T-helper 1 cell treated with Interleukin-12 subunit alpha and Interleukin-12 subunit beta and Interleukin-4 antibody, amounts not matched to agents 30 ng/mL and 1 ng/mL, for 36 hours (primary cell): ENCODE results near the gene CREB3L1. TPM values are rescaled to one million over a fixed set of nuclear protein-coding genes. Genes with fewer than 3 reads are reported as not detected.

Experiments used
- intact Hi-C: fragments of 100-400 bp; cut with micrococcal nuclease; formaldehyde crosslinking; loops from one replicate; pipeline ENCODE4 v1.15.1; 2024
- total RNA-seq: library from RNA; stranded (reverse); gene quantifications from 2 replicates; pipeline ENCODE4 v1.2.3, GENCODE V29; 2022

CREB3L1 gene, protein sequence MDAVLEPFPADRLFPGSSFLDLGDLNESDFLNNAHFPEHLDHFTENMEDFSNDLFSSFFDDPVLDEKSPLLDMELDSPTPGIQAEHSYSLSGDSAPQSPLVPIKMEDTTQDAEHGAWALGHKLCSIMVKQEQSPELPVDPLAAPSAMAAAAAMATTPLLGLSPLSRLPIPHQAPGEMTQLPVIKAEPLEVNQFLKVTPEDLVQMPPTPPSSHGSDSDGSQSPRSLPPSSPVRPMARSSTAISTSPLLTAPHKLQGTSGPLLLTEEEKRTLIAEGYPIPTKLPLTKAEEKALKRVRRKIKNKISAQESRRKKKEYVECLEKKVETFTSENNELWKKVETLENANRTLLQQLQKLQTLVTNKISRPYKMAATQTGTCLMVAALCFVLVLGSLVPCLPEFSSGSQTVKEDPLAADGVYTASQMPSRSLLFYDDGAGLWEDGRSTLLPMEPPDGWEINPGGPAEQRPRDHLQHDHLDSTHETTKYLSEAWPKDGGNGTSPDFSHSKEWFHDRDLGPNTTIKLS
- total RNA-seq = not detected in 2 replicates

DNA sequence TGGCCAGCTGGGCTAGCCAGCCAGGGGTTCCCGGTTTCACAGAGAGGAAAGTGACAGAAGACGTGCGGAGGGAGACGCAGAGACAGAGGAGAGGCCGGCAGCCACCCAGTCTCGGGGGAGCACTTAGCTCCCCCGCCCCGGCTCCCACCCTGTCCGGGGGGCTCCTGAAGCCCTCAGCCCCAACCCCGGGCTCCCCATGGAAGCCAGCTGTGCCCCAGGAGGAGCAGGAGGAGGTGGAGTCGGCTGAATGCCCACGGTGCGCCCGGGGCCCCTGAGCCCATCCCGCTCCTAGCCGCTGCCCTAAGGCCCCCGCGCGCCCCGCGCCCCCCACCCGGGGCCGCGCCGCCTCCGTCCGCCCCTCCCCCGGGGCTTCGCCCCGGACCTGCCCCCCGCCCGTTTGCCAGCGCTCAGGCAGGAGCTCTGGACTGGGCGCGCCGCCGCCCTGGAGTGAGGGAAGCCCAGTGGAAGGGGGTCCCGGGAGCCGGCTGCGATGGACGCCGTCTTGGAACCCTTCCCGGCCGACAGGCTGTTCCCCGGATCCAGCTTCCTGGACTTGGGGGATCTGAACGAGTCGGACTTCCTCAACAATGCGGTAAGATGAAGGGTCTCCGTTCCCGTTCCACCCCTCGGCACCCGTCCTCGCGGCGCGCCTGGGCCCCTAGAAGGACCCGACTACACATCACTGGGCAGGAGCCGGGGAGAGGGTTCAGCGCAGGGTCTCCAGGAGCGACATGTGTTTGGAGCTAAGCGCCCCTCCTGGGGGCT is at the start of gene CREB3L1:
Gene CREB3L1 (plus strand): TSS at position 41 of the 765 bp plus-strand sequence. CDS start 450 bp downstream, at position 491.
- intact Hi-C loops = loop anchor here (5.0 kb wide), 1 partner anchor 804 kb away; no protein-coding TSS in a partner anchor

DNA sequence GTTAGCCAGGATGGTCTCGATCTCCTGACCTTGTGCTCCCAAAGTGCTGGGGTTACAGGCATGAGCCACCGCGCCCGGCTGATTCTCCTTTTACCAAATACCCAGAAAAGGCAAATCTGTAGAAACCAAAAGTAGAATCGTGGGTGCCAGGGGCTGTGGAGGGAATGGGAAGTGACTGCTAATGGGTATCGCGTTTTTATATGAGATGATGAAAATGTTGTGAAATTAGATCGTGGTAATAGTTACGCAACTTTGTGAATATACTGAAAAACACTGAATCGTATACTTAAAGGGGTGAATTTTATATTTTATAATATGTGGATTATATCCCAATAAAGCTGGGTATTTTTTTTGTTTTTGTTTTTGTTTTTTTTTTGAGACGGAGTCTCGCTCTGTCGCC is 48.2 kb upstream of the CREB3L1 start:
- intact Hi-C loops = no loop called here

DNA sequence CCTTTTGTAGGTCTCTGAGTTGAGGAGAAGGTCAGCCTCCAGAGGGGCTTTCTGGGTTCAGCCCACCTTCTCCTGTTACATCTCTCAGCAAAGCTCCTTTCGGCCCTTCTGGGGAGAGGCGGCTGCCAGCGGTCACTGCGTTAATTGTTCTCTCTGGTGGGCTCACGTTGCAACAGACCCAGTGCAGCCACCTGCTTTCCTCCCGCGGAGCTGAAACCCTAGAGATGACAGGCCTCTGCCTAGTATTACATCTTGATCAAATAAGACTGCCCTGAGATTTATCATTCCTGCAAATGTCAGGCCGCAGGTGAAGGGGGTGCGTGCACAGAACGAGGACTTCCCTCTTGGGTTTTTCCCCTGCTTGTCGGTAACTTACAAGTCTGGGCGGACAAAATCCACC is 43.2 kb upstream of the CREB3L1 start:
- intact Hi-C loops = no loop called here

DNA sequence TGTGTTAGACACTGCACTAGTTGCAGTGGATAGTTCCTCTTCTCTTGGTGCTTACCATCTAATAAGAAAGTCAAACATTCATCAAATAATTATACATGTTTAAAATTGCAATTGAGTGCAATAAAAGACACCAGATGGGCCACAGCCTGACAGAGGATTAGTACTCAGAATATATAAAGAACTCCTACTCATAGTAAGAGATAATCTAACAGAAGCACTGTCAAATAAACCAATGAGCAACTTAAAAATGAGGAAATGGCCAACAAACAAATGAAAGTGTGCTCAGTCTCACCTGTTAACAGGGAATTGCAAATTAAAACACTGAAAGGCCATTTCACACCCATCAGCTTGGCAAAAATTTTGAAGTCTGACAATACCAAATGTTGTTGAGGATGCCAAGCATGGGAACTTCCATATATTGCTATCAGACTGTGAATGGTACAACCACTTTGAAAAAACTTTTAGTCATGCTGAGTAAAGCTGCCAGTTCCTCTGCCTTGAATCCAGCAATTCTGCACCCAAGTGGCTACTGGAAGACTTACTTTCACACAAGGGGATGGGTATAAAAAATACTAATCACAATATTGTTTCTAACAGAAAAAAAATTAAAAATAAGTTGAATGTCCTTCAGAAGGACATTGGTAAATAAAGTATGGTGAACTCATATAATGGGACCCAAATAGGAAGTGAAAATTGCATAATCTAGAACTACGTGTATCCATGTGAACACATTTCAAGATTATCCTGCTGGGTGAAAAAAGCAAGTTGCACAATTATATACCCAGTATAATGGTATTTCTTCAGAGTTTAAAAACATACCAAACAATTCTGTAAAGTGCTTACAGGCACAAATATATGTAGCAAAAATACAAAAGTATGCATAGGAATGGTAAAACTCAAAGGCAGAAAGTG is 41.4 kb upstream of the CREB3L1 start:
- intact Hi-C loops = loop anchor here (2.0 to 5.0 kb wide), 4 partner anchors 319 to 466 kb away; partner anchors contain the start of genes ARHGAP1, CRY2, PEX16 and ZNF408

DNA sequence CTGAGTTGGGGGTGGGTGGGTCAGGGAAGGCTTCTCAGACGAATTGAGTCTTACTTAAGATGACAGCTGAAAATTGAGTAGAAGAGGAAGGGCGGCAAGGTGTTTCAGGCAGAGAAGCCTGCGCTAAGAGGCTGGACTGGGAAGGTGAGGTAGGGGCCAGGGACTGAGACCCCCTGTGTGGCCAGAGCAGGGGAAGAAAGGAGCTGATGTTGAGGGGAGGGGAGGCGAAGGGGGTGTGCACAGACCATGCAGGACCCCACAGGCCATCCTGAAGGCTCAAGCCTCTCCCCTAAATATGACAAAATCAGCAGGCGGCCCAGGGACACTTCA is 40.6 kb upstream of the CREB3L1 start:
- intact Hi-C loops = loop anchor here (1.0 to 5.0 kb wide), 6 partner anchors 110 to 465 kb away; partner anchors contain the start of genes ARHGAP1, CRY2, DGKZ and PEX16

DNA sequence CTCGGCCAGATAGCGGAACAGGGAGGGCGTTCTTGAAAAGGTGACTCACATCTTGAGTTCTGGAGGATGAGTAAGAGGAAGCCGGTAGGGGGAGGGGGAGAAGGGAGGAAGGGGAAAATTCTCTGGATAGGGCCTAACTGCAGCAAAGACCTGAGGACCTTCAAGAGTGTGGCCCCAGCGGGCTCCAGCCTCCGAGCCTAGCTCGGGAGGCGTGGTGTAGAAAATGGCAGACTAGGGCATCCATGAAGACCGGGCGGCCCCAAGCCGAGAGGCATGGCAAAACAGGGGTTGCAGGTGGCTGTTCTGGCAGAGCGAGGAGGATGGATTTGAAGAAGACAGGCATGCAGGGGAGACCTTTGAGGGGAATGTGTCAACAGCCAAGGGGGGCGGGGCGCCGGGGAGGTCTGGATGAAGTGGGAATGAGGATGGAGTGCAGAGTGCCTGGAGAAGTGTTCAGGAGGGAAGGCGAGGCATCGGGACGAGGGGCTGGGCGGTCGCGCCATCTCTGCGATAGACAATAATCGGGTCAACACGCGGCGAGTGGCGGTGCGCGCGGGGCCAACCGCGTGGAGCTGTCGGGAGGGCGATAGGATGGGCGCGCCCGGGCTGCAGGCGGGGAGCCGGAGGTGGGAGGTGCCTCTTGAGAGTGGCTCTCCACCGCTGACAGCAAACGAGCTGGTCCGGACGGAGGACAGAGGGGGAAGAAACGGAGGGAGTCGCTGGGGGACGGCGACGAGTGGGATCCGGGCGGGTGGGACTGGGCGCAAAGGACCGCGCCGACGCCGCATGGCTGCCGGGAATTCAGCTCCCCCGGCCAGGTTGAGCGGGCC is 40.0 kb upstream of the CREB3L1 start:
- intact Hi-C loops = loop anchor here (1.0 to 5.0 kb wide), 9 partner anchors 110 to 465 kb away; partner anchors contain the start of genes ARHGAP1, ATG13, CRY2 and DGKZ

DNA sequence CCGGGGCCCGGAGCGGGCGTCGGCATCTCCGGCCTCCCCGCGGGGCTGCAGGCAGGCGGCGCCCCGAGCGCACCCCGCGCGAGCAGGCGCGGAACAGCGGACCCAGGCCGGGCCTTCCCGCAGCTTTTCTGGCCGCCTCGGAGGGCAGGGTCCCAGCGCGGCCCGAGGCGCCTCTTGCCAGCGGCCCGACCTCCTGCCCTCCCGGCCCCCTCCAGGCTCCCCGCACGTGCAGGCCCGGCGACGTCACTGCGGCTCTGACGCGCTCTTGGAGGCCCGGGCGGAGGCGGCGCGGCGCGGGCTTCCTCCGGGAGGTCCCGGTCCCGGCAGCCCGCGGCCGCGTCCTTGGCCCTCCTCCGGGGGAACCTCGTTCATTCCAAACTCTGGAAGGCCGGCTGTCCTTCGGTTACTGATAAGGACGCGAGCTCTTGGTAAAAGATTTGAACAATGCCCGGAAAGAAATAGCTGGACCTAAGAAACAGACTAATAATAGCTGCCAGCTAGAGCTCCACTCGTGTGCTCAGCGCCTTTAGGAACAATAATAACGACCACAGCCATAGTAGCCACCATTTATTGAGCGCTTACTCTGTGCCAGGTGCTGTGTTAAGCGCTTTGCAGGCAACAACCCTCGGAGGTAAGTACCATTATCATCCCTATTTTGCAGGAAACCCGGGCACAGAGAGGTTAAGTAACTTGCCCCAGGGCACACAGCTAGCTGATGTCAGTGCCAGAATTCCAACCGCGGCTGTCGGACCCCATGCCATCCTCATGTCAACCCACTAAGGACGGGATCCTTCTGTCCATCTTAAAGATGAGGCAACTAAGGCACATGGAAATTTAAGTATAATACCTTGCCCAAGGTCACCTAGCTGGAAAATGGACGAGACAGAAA is 39.1 kb upstream of the CREB3L1 start:
- intact Hi-C loops = loop anchor here (2.0 to 5.0 kb wide), 6 partner anchors 274 to 464 kb away; partner anchors contain the start of genes ARHGAP1, ATG13, HARBI1 and PEX16

DNA sequence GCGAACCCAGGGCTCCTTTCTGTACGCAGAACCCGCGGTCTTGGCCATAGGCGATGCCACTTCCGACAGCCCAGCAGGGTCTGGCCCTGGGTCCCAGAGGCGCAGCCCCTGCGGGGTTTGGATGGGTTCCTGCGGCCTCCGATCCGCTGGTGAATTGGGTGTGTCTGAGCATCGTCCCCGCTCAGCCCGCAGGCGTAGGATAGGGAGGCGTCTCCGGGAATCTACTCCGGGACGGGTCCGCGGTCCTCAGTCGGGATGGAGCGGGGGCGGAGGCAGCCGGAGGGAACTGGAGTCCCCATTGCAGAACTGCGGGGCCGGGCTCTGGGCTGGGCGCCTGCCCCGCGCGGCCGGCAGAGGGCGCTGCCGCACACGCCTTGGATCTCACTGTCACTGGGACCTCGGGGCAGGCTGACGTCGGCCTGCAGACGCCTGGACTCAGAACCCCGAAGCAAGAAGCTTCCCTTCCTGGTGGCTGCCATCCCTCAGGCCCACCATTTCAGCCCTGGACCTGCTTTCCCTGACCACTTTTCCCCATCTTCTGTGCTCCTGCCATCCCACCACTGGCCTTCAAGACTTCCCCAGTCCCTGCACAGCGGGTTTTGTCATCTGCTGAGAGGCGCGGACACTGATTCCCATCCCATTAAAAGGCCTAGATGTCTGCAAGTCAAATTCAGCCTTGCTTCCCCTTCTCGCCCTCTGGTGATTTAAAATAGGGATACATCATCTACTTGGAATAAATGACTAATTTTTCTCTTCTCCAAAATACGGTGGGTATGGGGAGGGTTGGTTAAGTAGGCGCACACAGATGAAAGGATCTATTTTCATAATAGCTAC is 38.3 kb upstream of the CREB3L1 start:
- intact Hi-C loops = loop anchor here (1.0 to 5.0 kb wide), 11 partner anchors 56 to 463 kb away; partner anchors contain the start of genes ARHGAP1, ATG13, HARBI1 and PEX16

DNA sequence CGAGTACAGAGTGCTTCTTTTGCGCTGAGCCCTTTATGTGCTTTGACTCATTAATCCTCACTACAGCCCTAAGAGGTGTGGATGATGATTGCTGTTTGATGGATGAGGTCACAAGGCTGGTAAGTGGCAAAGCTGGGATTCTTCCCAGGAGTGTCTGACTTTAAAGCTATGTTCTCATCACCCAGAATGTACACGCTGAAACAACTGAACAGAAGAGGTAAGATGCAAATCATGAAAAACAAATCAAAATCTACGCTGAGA is 37.7 kb upstream of the CREB3L1 start:
- intact Hi-C loops = loop anchor here (1.0 to 10.0 kb wide), 13 partner anchors 56 to 605 kb away; partner anchors contain the start of genes AMBRA1, ARHGAP1, ATG13 and CKAP5

DNA sequence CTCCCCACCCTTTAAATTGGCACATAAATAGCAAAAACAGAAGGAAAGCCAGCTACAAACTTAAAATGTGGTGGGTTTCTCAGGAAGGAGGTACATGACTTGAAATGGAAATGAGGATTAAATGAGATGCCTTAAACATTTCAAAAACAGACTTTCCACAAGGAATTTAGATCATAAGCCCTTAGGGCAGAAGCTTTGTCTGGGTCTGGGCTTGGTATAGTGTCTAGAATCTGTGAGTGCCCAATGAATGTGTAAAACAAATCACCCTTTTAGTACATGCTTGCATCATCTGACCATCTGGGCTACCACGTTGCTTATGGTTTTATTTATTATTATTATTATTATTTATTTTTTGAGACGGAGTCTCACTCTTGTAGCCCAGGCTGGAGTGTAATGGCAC is 37.1 kb upstream of the CREB3L1 start:
- intact Hi-C loops = loop anchor here (10.0 kb wide), 2 partner anchors 354 to 604 kb away; partner anchors contain the start of genes AMBRA1 and CKAP5

DNA sequence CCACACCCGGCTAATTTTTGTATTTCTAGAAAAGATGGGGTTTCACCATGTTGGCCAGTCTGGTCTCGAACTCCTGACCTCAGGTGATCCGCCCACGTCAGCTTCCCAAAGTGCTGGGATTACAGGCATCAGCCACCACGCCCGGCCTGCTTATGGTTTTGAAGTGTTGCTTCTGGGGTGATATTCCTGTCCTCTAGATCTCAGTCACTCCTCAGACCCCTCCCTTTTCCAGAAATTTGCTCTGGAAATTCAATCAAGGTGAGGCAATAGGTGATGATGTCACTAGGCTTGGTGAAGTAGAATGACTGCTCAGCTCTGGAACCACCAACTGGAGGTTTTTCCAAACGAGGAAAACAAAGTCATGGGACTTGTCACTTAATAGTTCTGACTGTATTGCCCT is 36.6 kb upstream of the CREB3L1 start:
- intact Hi-C loops = loop anchor here (10.0 kb wide), 2 partner anchors 354 to 604 kb away; partner anchors contain the start of genes AMBRA1 and CKAP5

DNA sequence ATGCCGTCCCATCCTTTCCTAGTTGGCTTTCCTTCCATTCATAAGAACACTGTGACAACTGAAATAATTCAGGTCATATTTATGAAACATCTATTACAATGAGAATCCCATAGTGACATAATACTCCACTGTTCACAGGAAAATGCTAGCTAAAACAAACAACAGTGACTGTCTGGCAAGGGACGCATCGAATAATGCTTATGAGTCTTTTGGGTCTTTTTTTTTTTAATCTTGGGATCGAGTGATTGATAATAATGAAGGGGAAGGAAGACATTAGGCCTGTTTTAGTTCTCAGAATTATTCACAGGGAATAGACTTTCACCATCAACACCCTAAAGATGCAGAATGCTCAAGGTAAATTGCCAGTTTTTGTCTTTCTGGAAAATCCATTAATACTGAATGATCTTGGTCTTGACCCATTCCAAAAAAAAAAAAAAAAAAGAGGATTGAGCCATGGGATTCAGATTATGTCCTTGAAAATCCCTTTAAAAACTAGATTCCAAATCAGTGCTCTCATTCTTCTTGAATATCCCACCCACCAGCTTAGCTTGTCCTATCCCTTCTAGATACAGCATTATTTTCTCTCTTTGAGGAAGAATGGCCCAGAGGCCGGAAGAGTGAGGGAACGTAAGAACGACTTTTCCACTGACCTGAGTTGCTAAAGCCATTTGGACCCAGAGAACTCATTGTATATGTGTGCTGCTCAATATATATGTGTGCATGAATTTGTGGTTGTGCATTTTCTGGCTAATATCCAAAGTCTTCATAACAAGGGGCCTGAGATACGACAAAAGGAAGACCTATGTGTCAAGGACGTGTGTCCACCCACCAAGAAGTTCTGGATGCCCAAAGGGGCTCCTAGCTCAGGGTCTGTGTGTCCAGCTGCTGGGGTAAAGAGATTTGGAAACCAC is 35.2 kb upstream of the CREB3L1 start:
- intact Hi-C loops = loop anchor here (10.0 kb wide), 2 partner anchors 353 to 603 kb away; partner anchors contain the start of genes AMBRA1 and CKAP5

DNA sequence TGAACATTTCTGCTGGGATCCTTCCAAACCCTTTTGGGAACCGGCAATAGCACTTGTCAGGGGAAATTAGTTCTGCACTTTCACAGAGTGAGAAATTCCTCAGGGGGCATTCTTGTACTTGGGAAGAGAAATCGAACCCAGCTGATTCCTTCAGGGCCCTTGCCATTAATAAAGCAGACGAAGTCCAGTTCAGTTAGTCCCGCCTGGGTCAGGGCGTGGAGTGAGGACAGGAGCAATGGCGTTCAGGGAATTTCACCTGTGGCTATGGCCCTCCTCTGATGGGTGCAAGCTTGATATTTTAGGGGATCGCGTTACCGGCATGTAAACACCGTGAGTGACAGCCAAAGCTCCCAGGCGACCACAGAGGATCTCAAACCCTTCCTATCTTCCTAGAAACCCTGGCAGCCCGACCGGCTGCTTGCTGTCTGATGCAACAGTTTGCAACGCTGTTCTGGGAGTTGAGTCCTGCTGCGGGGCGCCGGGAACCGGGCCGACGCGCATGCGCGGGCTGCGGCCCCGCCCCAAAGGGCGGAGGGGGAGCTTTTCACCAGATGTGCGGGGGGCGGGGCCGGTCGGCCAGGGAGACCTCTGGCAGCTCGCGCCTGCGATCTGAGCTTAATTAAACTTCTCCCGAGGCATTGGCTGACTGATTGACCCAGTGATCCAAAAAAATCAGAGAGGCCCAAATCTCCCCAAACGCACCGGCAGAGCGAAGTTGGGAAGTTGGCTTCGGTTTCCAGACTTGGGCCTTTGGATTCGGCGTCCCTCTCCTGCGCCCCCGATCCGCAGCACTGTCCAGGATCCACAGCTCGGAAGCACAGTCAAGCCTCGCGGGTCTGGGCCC is 34.3 kb upstream of the CREB3L1 start:
- intact Hi-C loops = loop anchor here (1.0 to 10.0 kb wide), 6 partner anchors 65 to 602 kb away; partner anchors contain the start of genes AMBRA1, CKAP5, DGKZ and PHF21A

DNA sequence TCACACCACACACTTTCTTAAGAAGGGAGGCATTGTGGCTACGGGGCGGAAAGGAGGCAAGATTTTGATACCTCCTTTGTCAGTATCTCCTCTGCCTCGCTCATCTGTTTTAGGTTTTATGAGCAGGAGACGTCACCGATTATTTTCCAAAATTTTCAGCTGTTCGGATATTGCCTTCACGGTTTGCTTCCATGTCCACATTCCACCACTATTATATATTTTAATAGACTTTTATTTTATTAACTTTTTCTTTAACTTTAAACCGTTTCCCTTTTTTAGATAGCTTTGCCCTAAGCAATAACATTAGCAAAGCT is 33.7 kb upstream of the CREB3L1 start:
- intact Hi-C loops = loop anchor here (1.0 to 10.0 kb wide), 6 partner anchors 65 to 601 kb away; partner anchors contain the start of genes AMBRA1, CKAP5, DGKZ and PHF21A

DNA sequence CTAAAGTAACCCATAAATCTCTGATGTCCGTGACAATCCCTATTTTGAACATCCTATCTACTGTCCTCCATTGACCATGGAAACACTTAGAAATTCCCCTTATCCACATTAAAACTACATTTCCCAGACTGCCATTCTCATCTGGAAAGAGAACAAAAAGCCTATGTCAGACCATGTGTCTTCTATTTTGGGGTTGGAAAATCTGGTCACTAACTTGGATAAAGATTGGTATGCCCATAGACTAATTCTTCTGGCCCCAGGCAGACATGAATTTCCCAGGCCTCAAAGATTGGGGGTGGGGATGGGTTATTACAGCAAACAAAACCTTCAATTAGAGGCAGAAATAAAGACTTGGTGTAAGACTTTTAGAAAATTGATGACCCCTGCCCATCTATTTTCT is 30.9 kb upstream of the CREB3L1 start:
- intact Hi-C loops = loop anchor here (10.0 kb wide), 2 partner anchors 348 to 598 kb away; partner anchors contain the start of genes AMBRA1 and CKAP5
